K562 (cell line): ENCODE results near the gene IL6R. TPM values are rescaled to one million over a fixed set of nuclear protein-coding genes. Genes with fewer than 3 reads are reported as not detected.

Source experiments
- ATAC-seq: fragments of 200-7000 bp; cut with Tn5 transposase; 3 replicates; pipeline ENCODE4 v1.9.1; 2020; ENCODE audit warnings: moderate library complexity
- BruUV-seq: library from RNA; stranded (reverse); fragments of 400-500 nt; replicated peaks from 2 replicates; lab custom pipeline; 2021; lab: Mats Ljungman, UMichigan
- CTCF ChIA-PET: fragments of 300-600 bp; formaldehyde crosslinking; extraction: SDS; loops from one replicate; lab custom pipeline; 2021; ENCODE audit warnings: low intra/inter-chr PET ratio; lab: Yijun Ruan, JAX
- POLR2A ChIA-PET: fragments of 300-600, 350-650 bp; sonication (Branson Sonifier 250); formaldehyde crosslinking; extraction: SDS; loops from one replicate; lab custom pipeline; 2021; ENCODE audit warnings: antibody characterized with exemption, inconsistent platforms; lab: Yijun Ruan, JAX
- DNase-seq, 4 experiments: peaks; one replicate each; pipeline versions ENCODE4 v3.0.0 to v3.0.0-alpha.2; 2011 to 2018; ENCODE audit warnings: low spot score in 3 of 4, mixed read lengths in 3 of 4; ENCODE audit errors: extremely low read depth in 1 of 4
- FAIRE-seq: peaks from 2 replicates; lab custom pipeline; 2011; peaks lifted over from hg19 to GRCh38; lab: Jason Lieb, UNC
- H2AFZ ChIP-seq: 2 replicates; pipeline ENCODE4 v1.6.0; 2011; ENCODE audit warnings: low read depth, low read length, control low read depth, inconsistent platforms
- H3K27ac ChIP-seq: fragments of 200-600 bp; 3 replicates; pipeline ENCODE4 v1.8.0; 2011; ENCODE audit warnings: low read depth, mild to moderate bottlenecking, control low read depth, inconsistent platforms, low read length, moderate library complexity, mixed read lengths; ENCODE audit errors: extremely low read depth
- H3K27me3 ChIP-seq, 2 experiments: fragments of 300-600 bp in 1 of 2; 2 replicates in 1 of 2; 3 replicates in 1 of 2; pipeline versions ENCODE4 v1.6.0 to v1.8.0; 2011; ENCODE audit warnings: inconsistent platforms in 2 of 2, low read length in 2 of 2, mild to moderate bottlenecking in 1 of 2, mixed read lengths in 1 of 2, moderate library complexity in 1 of 2; ENCODE audit not compliant: control insufficient read depth in 2 of 2, insufficient read depth in 2 of 2
- H3K36me3 ChIP-seq: fragments of 300-600 bp; 3 replicates; pipeline ENCODE4 v1.8.0; 2011; ENCODE audit warnings: mild to moderate bottlenecking, low read length, inconsistent platforms; ENCODE audit not compliant: control insufficient read depth, insufficient read depth
- H3K4me1 ChIP-seq, 2 experiments: fragments of 200-600 bp in 1 of 2; replicated peaks in 1 of 2; 2 replicates in 1 of 2; 3 replicates in 1 of 2; pipeline versions ENCODE4 v1.5.1 to v1.8.0; 2011; ENCODE audit warnings: inconsistent platforms in 2 of 2, low read length in 2 of 2, mild to moderate bottlenecking in 1 of 2, mixed read lengths in 1 of 2, moderate library complexity in 1 of 2; ENCODE audit not compliant: control insufficient read depth in 2 of 2, insufficient read depth in 2 of 2
- H3K4me2 ChIP-seq: 2 replicates; pipeline ENCODE4 v1.6.1; 2011; ENCODE audit warnings: low read length, control low read depth, inconsistent platforms, mixed read lengths; ENCODE audit not compliant: insufficient read depth
- H3K4me3 ChIP-seq: fragments of 200-600 bp; sonication (generic), shearing (Covaris generic); 2 replicates; pipeline ENCODE4 v1.5.1; 2016; ENCODE audit warnings: control low read depth, inconsistent platforms
- H3K79me2 ChIP-seq: fragments of 200-600 bp; 3 replicates; pipeline ENCODE4 v1.8.0; 2011; ENCODE audit warnings: low read length, inconsistent platforms; ENCODE audit not compliant: control insufficient read depth, insufficient read depth
- H3K9ac ChIP-seq, 2 experiments: 2 replicates each; pipeline versions ENCODE4 v1.6.0 to v1.6.1; 2011; ENCODE audit warnings: low read depth in 2 of 2, low read length in 2 of 2, control low read depth in 1 of 2, inconsistent platforms in 1 of 2, mild to moderate bottlenecking in 1 of 2, mixed read lengths in 1 of 2; ENCODE audit not compliant: insufficient read depth in 1 of 2
- H3K9me1 ChIP-seq: one replicate; pipeline ENCODE4 v1.6.0; 2011; ENCODE audit warnings: inconsistent platforms, mild to moderate bottlenecking, low read length, moderate library complexity; ENCODE audit not compliant: control insufficient read depth, insufficient read depth
- H3K9me3 ChIP-seq: replicated peaks from 2 replicates; pipeline ENCODE4 v1.5.1; 2011; ENCODE audit warnings: low read depth, low read length, inconsistent platforms; ENCODE audit not compliant: control insufficient read depth, insufficient read depth
- H4K20me1 ChIP-seq: replicated peaks from 2 replicates; pipeline ENCODE4 v1.6.1; 2011; ENCODE audit warnings: low read length, inconsistent platforms, mixed read lengths; ENCODE audit not compliant: control insufficient read depth, insufficient read depth
- CCNT2 ChIP-seq: IDR thresholded peaks from 2 replicates; pipeline ENCODE4 v1.6.1; 2011; ENCODE audit warnings: borderline replicate concordance, low read depth, mild to moderate bottlenecking, moderate library complexity, mixed read lengths, low read length; ENCODE audit not compliant: insufficient read length; ENCODE audit errors: extremely low read depth
- HNRNPLL ChIP-seq: fragments of 200-400 bp; formaldehyde crosslinking; IDR thresholded peaks from 2 replicates; pipeline ENCODE4 v1.6.1; 2017; ENCODE audit warnings: low read length, low read depth, mild to moderate bottlenecking; ENCODE audit not compliant: poor library complexity, severe bottlenecking
- HNRNPUL1 ChIP-seq: fragments of 200-400 bp; formaldehyde crosslinking; IDR thresholded peaks from 2 replicates; pipeline ENCODE4 v1.6.1; 2017; ENCODE audit warnings: low read length
- MTA1 ChIP-seq: fragments of 450-650 bp; IDR thresholded peaks from 2 replicates; pipeline ENCODE4 v1.6.1; 2017; ENCODE audit warnings: borderline replicate concordance
- MTF1 ChIP-seq: fragments of 250-450 bp; sonication (Bioruptor Pico); IDR thresholded peaks from 2 replicates; pipeline ENCODE4 v1.9.0; 2021; ENCODE audit warnings: moderate library complexity, mild to moderate bottlenecking, inconsistent platforms, borderline replicate concordance
- POLR2H ChIP-seq: IDR thresholded peaks from 2 replicates; pipeline ENCODE4 v1.6.1; 2016; ENCODE audit warnings: missing genetic modification characterization, low read depth, mild to moderate bottlenecking, control low read depth, missing compliant biosample characterization, moderate library complexity
- TSC22D4 ChIP-seq: fragments of 450-650 bp; IDR thresholded peaks from 2 replicates; pipeline ENCODE4 v1.6.1; 2016; ENCODE audit warnings: missing genetic modification characterization, missing biosample characterization, control low read depth
- ZNF316 ChIP-seq: fragments of 450-650 bp; IDR thresholded peaks from 2 replicates; pipeline ENCODE4 v1.6.1; 2016
- ZNF699 ChIP-seq: fragments of 250-450 bp; sonication (Bioruptor Pico); IDR thresholded peaks from 2 replicates; pipeline ENCODE4 v1.8.0; 2021; ENCODE audit warnings: mild to moderate bottlenecking, moderate library complexity; ENCODE audit not compliant: insufficient replicate concordance
- WGBS: fragments of 100-300 bp; shearing (Covaris generic); methylation state at CpG from one replicate; pipeline ENCODE4 v1.1.6; 2016; ENCODE audit warnings: low coverage, mixed read lengths; ENCODE audit not compliant: insufficient coverage; ENCODE audit errors: missing lambda C conversion rate; 5-methylcytosine and 5-hydroxymethylcytosine counted together
- in situ Hi-C: fragments of 300-500 bp; cut with MboI; formaldehyde crosslinking; loops from 4 replicates; pipeline ENCODE4 v1.15.0; 2018; ENCODE audit warnings: inconsistent platforms, mixed read lengths
- intact Hi-C: fragments of 100-400 bp; cut with micrococcal nuclease; formaldehyde crosslinking; loops from 2 replicates; pipeline ENCODE4 v1.14.2; 2022
- polyA plus RNA-seq, 8 experiments: library from polyadenylated mRNA; depleted of rRNA in 4 of 8; stranded (reverse) in 5 of 8; unstranded in 3 of 8; fragments of >200 nt; fragmentation: Nextera tagmentation in 2 of 8; fragmentation: Illumina TruSeq in 1 of 8; extraction: Ambion mirVana in 2 of 8; extraction: Trizol in 1 of 8; gene quantifications; 2 replicates each; pipeline versions ENCODE4 v1.2.1 to v1.2.3, GENCODE V29; 2011 to 2014; ENCODE audit warnings: inconsistent platforms in 1 of 8, missing spikeins in 1 of 8
- total RNA-seq, 7 experiments: library from RNA; depleted of rRNA in 6 of 7; stranded (reverse); fragments of >200 nt in 6 of 7; fragmentation: Illumina TruSeq in 2 of 7; extraction: Trizol in 2 of 7; gene quantifications; 2 replicates each; pipeline versions ENCODE4 v1.2.1 to v1.2.3, GENCODE V29; 2011 to 2021; ENCODE audit warnings: low replicate concordance in 1 of 7

The IL6R gene
- total and polyA plus RNA-seq, 9 of the 15 experiments (the other 6 are each of a cell fraction or from before 2014, with no cell fraction given) = 0.05 to 1.1 (median 0.11) TPM; not detected in 2

DNA sequence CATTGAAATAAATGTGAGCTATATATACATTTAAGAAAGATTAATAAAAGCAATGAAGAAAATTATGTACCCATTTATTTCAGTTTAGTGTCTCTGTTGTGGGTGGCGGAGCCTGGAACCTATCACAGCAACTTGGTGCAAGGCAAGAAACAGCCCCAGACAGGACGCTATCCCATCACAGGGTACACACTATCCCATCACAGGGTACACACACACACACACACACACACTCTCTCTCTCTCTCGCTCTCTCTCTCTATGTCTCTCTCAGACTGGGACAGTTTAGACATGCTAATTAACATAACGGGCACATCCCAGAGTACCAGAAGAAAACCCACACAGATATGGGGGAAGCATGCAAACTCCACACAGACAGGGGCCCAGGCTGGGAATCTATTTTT, 6.5 kb upstream of the IL6R start:
- no peak overlapping the region for H3K4me3 ChIP-seq
- intact Hi-C loops = no loop called here
- CTCF ChIA-PET = no interaction called here
- peaks cover 3% of the 10 kb centered on the region; the same call in 1 of the 2 replicates for H4K20me1 ChIP-seq
- no peaks in the 10 kb centered on the region for H3K36me3 ChIP-seq
- ATAC-seq (no peak), DNase-seq (no peak), FAIRE-seq (no peak)
- POLR2A ChIA-PET = interaction anchor here (1.2 kb wide), 1 partner anchor 12 kb away, joined by 4 read pairs; no protein-coding TSS in a partner anchor
- H3K4me2 ChIP-seq = no peak overlapping the region
- no peak overlapping the region for H2AFZ ChIP-seq
- no peaks in the 10 kb centered on the region for H3K79me2 ChIP-seq
- peaks cover 5 to 6% of the 10 kb centered on the region in 2 experiments; a peak in 3 of 5 replicates for H3K27me3 ChIP-seq
- H3K9me3 ChIP-seq = no peaks in the 10 kb centered on the region; the same call in 1 of the 2 replicates
- no peak overlapping the region for H3K27ac ChIP-seq
- in situ Hi-C loops = no loop called here
- 64% methylated on average over 4 of the region's 4 CpGs for WGBS
- no TSS peak for BruUV-seq
- H3K9ac ChIP-seq = no peak overlapping the region
- TF ChIP-seq ZNF699 (CRISPR knock-in tag) = no peak
- TF ChIP-seq MTF1 (CRISPR knock-in tag) = no peak
- no peak for TF ChIP-seq HNRNPLL
- no peak for TF ChIP-seq MTA1
- no peak for TF ChIP-seq CCNT2
- no peak for TF ChIP-seq POLR2H (tag)
- TF ChIP-seq TSC22D4 (tag) = no peak
- no peak for TF ChIP-seq HNRNPUL1
- no peak for TF ChIP-seq ZNF316
- H3K4me1 ChIP-seq = no peaks in the 10 kb centered on the region; a peak in 1 of 5 replicates
- no peaks in the 10 kb centered on the region for H3K9me1 ChIP-seq
